Calu3 (cell line): ENCODE data around the gene SMIM45.

ENCODE experiments used
- BruUV-seq: library from RNA; stranded (reverse); fragments of 400-500 nt; replicated peaks from 2 replicates; lab custom pipeline; 2021; lab: Mats Ljungman, UMichigan
- CTCF ChIA-PET: fragments of 300-600 bp; sonication (Branson Sonifier 250); formaldehyde crosslinking; loops from one replicate; lab custom pipeline; 2022; ENCODE audit warnings: antibody characterized with exemption; lab: Charles Lee
- DNase-seq: peaks from one replicate; pipeline ENCODE4 v3.0.0; 2022
- H3K27ac Mint-ChIP-seq: one replicate; pipeline ENCODE4 v1.8.0; 2022; ENCODE audit warnings: mixed read lengths; ENCODE audit not compliant: unreplicated experiment
- H3K27me3 Mint-ChIP-seq: one replicate; pipeline ENCODE4 v1.8.0; 2022; ENCODE audit warnings: mixed read lengths; ENCODE audit not compliant: unreplicated experiment
- H3K36me3 Mint-ChIP-seq: one replicate; pipeline ENCODE4 v1.8.0; 2022; ENCODE audit warnings: mild to moderate bottlenecking, moderate library complexity, mixed read lengths; ENCODE audit not compliant: insufficient read depth, unreplicated experiment
- H3K4me1 Mint-ChIP-seq: one replicate; pipeline ENCODE4 v1.8.0; 2022; ENCODE audit warnings: mild to moderate bottlenecking, low read depth, mixed read lengths; ENCODE audit not compliant: unreplicated experiment
- H3K4me3 Mint-ChIP-seq: one replicate; pipeline ENCODE4 v1.8.0; 2022; ENCODE audit warnings: mild to moderate bottlenecking, low read depth, moderate library complexity, mixed read lengths; ENCODE audit not compliant: unreplicated experiment
- H3K9me3 Mint-ChIP-seq: one replicate; pipeline ENCODE4 v1.8.0; 2022; ENCODE audit warnings: low read depth, mixed read lengths; ENCODE audit not compliant: unreplicated experiment
- intact Hi-C: fragments of 100-400 bp; cut with micrococcal nuclease; formaldehyde crosslinking; loops from one replicate; pipeline ENCODE4 v1.10.0; 2022; ENCODE audit not compliant: unreplicated experiment
- TF ChIP-seq, protein P1 (sequence below): fragments of 200-600 bp; IDR thresholded peaks from one replicate; pipeline ENCODE4 v1.8.0; 2022; ENCODE audit warnings: antibody characterized with exemption; ENCODE audit not compliant: unreplicated experiment

SMIM45 gene

DNA sequence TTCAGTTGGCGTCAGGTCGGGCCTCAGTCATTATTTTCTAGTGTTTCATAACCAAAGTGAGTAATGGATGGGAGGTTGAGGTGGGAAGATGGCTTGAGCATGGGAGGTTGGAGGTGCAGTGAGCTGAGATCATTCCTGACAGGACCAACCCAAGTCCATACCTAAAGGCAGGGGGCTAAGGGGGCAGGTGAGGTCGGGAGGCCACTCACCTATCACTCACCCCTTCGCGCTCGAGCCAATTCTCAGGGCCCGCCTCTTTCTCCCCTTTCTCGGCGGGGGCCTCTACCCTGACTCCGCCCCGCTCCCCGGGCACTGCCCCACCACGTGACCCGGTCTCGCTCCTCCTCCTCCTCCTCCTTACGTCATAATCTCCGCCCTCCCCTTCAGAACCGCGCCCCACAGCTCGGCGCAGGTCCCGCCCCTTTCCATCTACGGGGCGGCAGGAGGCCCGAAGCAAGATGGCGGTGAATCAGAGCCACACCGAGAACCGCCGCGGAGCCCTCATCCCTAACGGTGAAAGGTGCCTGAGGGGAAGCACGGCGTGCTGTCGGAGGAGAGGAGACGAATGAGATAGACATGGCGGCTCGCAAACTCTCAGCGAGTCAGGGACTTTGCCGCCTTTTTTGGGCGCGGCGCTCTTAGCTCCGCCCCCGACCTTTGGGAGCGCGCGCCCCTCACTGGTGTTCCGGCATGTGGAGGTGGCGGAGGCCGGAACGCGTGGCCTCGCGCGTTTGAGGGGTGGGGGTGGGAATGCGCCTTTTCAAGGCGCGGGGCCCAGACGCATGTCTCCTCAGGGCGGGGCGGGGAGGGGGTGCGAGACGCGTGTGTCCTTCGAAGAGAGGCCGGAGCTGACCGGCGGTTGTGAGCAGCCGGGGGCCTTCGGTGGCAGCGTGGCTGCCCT is 46.7 kb downstream of the SMIM45 start, which contains the start of gene WBP2NL:
TSS of gene WBP2NL (plus strand) at position 428 of the 901 bp plus-strand sequence. CDS start at position 459, 31 bp downstream.
- H3K27ac Mint-ChIP-seq, result peak within 1 kb of the TSS; percentile 95
- peaks cover 34% of the 10 kb centered on the region for H3K36me3 Mint-ChIP-seq
- peak within 1 kb of the TSS; percentile 91 for H3K4me3 Mint-ChIP-seq
- DNase-seq, result peak; percentile 93
- CTCF ChIA-PET, result interaction anchor here (0.6 to 0.8 kb wide), 4 partner anchors 9 to 226 kb away, joined by 4 to 7 read pairs (median 6); no protein-coding TSS in a partner anchor
- H3K4me1 Mint-ChIP-seq, result peaks cover 10% of the 10 kb centered on the region
- intact Hi-C loops, result no loop called here
- peaks cover 4% of the 10 kb centered on the region for H3K9me3 Mint-ChIP-seq
- TF ChIP-seq, protein P1, sequence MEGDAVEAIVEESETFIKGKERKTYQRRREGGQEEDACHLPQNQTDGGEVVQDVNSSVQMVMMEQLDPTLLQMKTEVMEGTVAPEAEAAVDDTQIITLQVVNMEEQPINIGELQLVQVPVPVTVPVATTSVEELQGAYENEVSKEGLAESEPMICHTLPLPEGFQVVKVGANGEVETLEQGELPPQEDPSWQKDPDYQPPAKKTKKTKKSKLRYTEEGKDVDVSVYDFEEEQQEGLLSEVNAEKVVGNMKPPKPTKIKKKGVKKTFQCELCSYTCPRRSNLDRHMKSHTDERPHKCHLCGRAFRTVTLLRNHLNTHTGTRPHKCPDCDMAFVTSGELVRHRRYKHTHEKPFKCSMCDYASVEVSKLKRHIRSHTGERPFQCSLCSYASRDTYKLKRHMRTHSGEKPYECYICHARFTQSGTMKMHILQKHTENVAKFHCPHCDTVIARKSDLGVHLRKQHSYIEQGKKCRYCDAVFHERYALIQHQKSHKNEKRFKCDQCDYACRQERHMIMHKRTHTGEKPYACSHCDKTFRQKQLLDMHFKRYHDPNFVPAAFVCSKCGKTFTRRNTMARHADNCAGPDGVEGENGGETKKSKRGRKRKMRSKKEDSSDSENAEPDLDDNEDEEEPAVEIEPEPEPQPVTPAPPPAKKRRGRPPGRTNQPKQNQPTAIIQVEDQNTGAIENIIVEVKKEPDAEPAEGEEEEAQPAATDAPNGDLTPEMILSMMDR, result no peak
- BruUV-seq, result no TSS peak
- peaks cover 49% of the 10 kb centered on the region for H3K27me3 Mint-ChIP-seq

DNA sequence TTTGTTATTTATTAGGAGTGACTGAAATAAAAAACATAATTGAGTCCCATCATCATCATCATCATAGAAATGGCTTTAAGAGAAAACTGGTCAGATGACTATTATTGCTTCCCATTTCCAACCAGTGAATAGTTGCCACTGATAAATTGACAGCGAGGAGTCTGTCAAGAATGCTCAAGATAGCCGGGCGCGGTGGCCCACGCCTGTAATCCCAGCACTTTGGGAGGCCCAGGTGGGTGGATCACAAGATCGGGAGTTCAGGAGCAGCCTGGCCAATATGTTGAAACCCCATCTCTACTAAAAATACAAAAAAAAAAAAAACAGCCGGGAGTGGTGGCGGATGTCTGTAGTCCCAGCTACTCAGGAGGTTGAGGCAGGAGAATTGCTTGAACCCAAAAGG is 48.5 kb downstream of the SMIM45 start:
- H3K27ac Mint-ChIP-seq, result no peak overlapping the region
- peaks cover 10% of the 10 kb centered on the region for H3K4me1 Mint-ChIP-seq
- TF ChIP-seq, protein P1, result no peak
- H3K4me3 Mint-ChIP-seq, result peak overlapping the region; percentile 54
- intact Hi-C loops, result no loop called here
- BruUV-seq, result TSS peak; percentile 34
- peaks cover 32% of the 10 kb centered on the region for H3K27me3 Mint-ChIP-seq
- CTCF ChIA-PET, result no interaction called here
- H3K9me3 Mint-ChIP-seq, result peaks cover 5% of the 10 kb centered on the region
- DNase-seq, result no peak
- H3K36me3 Mint-ChIP-seq, result peaks cover 34% of the 10 kb centered on the region

DNA sequence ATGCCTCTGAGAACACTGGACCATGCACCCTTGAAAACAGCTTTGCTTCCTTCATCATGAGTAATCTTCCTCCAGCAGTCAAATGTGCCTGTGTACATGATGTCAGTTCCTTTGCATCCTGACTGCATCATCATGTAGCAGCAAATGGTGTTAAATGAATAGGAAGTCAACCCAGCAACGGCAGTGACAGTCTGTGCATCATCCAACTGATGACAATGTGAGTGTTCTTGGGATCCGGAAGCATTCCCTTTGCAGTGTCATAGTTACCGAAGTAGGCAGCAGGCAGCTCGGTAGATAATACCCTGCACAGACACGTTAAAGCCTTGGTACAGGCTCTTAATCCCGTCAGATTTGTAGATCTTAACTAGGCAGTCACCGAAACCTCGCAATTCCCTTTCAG is 49.2 kb downstream of the SMIM45 start:
- no peak overlapping the region for H3K4me3 Mint-ChIP-seq
- peaks cover 27% of the 10 kb centered on the region for H3K27me3 Mint-ChIP-seq
- intact Hi-C loops, result no loop called here
- H3K9me3 Mint-ChIP-seq, result peaks cover 5% of the 10 kb centered on the region
- H3K36me3 Mint-ChIP-seq, result peaks cover 34% of the 10 kb centered on the region
- BruUV-seq, result no TSS peak
- CTCF ChIA-PET, result no interaction called here
- no peak for DNase-seq
- TF ChIP-seq, protein P1, result no peak
- peaks cover 10% of the 10 kb centered on the region for H3K4me1 Mint-ChIP-seq
- H3K27ac Mint-ChIP-seq, result no peak overlapping the region

DNA sequence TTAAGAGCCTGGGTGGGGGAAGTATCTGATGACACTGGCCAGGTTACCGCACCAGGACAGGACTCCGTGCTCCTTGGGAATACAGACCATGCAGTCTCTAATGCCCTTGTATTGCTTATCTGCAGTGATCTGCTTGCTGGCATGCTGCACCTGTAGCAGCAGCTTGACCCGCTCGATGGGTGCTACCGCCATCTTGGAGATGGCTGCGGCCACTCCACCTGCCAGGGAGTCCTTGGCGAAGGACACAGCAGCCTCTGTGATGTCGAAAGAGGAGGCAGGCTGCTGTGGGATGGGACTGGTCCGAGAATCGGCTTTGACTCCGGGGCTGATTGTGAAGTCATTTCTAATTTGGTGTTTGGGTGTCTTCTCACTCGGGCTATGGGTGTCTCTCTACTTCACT is 49.8 kb downstream of the SMIM45 start:
- no TSS peak for BruUV-seq
- CTCF ChIA-PET, result interaction anchor here (0.6 kb wide), 1 partner anchor 64 kb away, joined by 5 read pairs; no protein-coding TSS in a partner anchor
- H3K9me3 Mint-ChIP-seq, result peaks cover 5% of the 10 kb centered on the region
- peaks cover 21% of the 10 kb centered on the region for H3K27me3 Mint-ChIP-seq
- DNase-seq, result no peak
- H3K4me3 Mint-ChIP-seq, result no peak overlapping the region
- peaks cover 10% of the 10 kb centered on the region for H3K4me1 Mint-ChIP-seq
- peaks cover 34% of the 10 kb centered on the region for H3K36me3 Mint-ChIP-seq
- TF ChIP-seq, protein P1, result no peak
- no peak overlapping the region for H3K27ac Mint-ChIP-seq
- intact Hi-C loops, result no loop called here
